Measurements from ENCODE around the gene ZNF512B. TPM values are rescaled to one million over a fixed set of nuclear protein-coding genes. Genes with fewer than 3 reads are reported as not detected.

The ZNF512B gene
- total and polyA plus RNA-seq, 12 donors = 4.6 to 14.8 (median 13.6) TPM

- peaks cover 27 to 70% (median 59%) of the 10 kb centered on the region in 9 donors for H3K4me1 ChIP-seq
- 90 to 92% methylated on average over 28 to 35 of the region's 35 CpGs for WGBS, 2 donors
- intact Hi-C loops (cut with DNase I) = no loop called here
- no peak for TF ChIP-seq CTCF (IDR thresholded peaks at IDR 0.05)
- H3K9me3 ChIP-seq = no peaks in the 10 kb centered on the region
- H3K36me3 ChIP-seq = peaks cover 0 to 66% (median 45%) of the 10 kb centered on the region in 9 donors
- DNase-seq (peak in 1 of 2 donors; percentile 19), ATAC-seq (no peak)
- peak overlapping the region in 5 of 10 donors; percentile 14 to 84 (median 65) for H3K27ac ChIP-seq
- H3K27me3 ChIP-seq = no peaks in the 10 kb centered on the region
- H3K4me3 ChIP-seq = no peak overlapping the region
Observed at GRCh38 chr20:63944078-63944941, 25.4 kb downstream of the ZNF512B start.

DNA sequence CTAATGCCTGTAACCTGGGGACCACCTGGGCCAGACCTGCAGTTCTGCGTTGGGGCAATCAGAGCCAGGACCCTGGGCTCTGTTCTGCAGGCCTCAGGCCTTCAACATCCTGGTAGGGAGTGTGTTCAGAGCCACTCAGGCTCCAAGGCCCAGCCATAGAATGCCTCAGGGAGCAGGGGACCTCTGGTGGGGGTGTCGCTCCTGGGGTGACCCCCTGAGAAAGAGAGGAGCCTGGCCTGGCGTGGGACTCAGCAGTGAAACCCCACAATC lies 26.0 kb downstream of the ZNF512B start:
- ATAC-seq (no peak), DNase-seq (peak in 1 of 2 donors; percentile 9)
- 92 to 93% methylated on average over 3 of the region's 3 CpGs for WGBS, 2 donors
- H3K27ac ChIP-seq = peak overlapping the region in 7 of 10 donors; percentile 27 to 84 (median 74)
- H3K27me3 ChIP-seq = no peaks in the 10 kb centered on the region
- H3K4me1 ChIP-seq = peaks cover 26 to 64% (median 53%) of the 10 kb centered on the region in 9 donors
- TF ChIP-seq CTCF (IDR thresholded peaks at IDR 0.05) = no peak
- H3K4me3 ChIP-seq = no peak overlapping the region
- no peaks in the 10 kb centered on the region for H3K9me3 ChIP-seq
- intact Hi-C loops (cut with DNase I) = no loop called here
- H3K36me3 ChIP-seq = peaks cover 0 to 72% (median 51%) of the 10 kb centered on the region in 9 donors

DNA sequence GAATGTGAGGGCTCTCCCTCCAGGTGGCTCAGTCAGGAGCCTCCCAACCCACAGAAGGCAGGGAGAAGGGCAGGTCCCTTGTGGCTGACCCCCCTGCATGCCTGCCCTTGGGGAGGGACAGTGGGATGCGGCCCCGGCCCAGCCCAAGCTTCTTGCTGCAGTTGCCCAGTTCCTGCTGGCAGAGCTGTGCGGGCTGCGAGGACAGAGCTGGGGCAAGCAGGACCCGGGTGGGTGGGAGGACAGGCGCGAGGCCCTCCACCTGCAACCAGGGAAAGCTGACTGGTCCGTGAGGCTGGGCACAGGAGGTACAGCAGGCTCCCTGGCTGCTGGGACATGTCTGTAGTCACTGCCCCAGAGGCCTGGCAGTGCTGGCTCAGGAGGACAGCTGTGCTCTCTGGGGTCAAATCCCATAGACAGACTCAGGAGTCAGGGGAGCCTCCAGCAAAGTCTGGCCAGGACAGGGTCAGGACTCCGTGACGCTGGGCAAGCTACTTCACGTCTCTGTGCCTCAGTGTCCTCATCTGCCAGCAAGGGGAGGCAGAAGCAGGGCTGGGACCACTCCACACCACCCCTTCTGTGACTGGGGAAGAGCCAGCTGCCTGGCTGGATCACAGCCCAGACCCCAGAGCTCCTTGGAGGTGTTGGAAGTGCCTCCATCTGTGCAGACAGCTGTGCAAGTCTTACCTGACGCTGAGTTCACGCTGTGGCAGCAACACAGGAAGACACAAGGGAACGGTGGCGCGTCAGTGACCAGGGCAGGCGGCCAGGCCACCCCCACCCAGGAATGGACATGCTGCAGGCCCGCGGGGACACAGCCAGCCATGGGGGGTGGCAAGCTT lies 26.5 kb downstream of the ZNF512B start:
- peak in 1 of 2 donors; percentile 23 for DNase-seq
- no peaks in the 10 kb centered on the region for H3K27me3 ChIP-seq
- H3K4me1 ChIP-seq = peaks cover 22 to 58% (median 47%) of the 10 kb centered on the region in 9 donors
- no peak for ATAC-seq
- intact Hi-C loops (cut with DNase I) = no loop called here
- no peak overlapping the region for H3K4me3 ChIP-seq
- peak overlapping the region; percentile 27 to 84 (median 70) for H3K27ac ChIP-seq
- no peak for TF ChIP-seq CTCF (IDR thresholded peaks at IDR 0.05)
- H3K36me3 ChIP-seq = peaks cover 0 to 77% (median 51%) of the 10 kb centered on the region in 9 donors
- 66 to 68% methylated on average over 19 of the region's 19 CpGs for WGBS, 2 donors
- no peaks in the 10 kb centered on the region for H3K9me3 ChIP-seq

DNA sequence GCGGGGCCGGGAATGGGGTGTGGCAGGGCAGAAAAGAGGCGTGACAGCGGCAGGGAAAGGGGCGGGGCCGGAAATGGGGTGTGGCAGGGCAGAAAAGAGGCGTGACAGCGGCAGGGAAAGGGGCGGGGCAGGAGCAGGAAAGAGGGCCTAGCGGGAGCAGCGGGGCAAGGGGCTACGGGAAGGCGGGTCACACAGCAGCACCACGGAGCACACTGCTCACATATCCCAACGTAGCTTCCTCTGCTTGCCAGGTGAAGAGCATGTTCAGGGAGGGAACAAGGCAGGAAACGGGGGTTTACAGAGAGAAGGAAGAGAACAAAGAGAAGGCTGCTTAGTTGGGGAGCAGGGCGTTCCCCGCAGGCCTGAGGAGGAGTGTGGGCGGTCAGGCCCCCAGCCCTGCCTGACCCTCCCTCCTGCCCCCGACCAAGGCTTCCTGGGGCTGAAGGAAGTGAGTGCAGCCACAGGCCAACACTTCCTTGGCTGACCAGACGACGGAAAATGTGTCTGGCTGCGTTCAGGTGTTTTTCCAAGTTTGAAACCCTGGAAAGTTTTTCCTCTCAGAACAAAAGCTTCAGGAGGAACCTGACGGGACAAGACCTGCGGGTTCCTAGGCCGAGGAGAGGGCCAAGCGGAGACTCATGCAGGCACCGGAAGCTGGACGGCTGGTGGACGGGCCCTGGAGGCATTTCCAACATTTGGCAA lies 27.3 kb downstream of the ZNF512B start:
- DNase-seq (peak in 1 of 2 donors; percentile 35), ATAC-seq (peak in 5 of 8 donors; percentile 18 to 55 (median 41))
- Histone ChIP-seq H3K27ac (peak overlapping the region; percentile 27 to 84 (median 70)), H3K4me1 (peaks cover 16 to 51% (median 39%) of the 10 kb centered on the region in 9 donors), H3K27me3 (no peaks in the 10 kb centered on the region), H3K9me3 (no peaks in the 10 kb centered on the region), H3K4me3 (no peak overlapping the region), H3K36me3 (peaks cover 0 to 85% (median 54%) of the 10 kb centered on the region in 9 donors)
- WGBS, 2 donors = 50 to 51% methylated on average over 30 of the region's 30 CpGs
- TF ChIP-seq CTCF (IDR thresholded peaks at IDR 0.05) = no peak
- intact Hi-C loops (cut with DNase I) = no loop called here

Data from heart right ventricle (tissue), 16 donors.